NCI-H1694 treated with DMSO at 0.1 percent for 48 hours (cell line): Measurements from ENCODE around the gene FER.
"Not testable (repeated sequence)": the region's sequence is repeated elsewhere in the genome, so short reads cannot be mapped to it uniquely, and the experiment has no call there.

ENCODE experiments used
- DNase-seq: peaks from one replicate; lab custom pipeline; 2025; lab: John Stamatoyannopoulos, UW

FER gene

GRCh38 chr5:108881133-108881532 lies 133.4 kb downstream of the FER start:
- DNase-seq: no peak

GRCh38 chr5:108884736-108885135 lies 137.0 kb downstream of the FER start:
- no peak for DNase-seq

GRCh38 chr5:108898257-108898656 lies 150.6 kb downstream of the FER start:
- no peak for DNase-seq

- no peak for DNase-seq
Measured at GRCh38 chr5:108898707-108899106, 151.0 kb downstream of the FER start.

GRCh38 chr5:108899244-108899643 lies 151.5 kb downstream of the FER start:
- DNase-seq: not testable (repeated sequence)

- DNase-seq: no peak
Measured at GRCh38 chr5:108900668-108901067, 153.0 kb downstream of the FER start.

GRCh38 chr5:108905805-108906204 lies 158.1 kb downstream of the FER start:
- DNase-seq: no peak

GRCh38 chr5:108910627-108911026 lies 162.9 kb downstream of the FER start:
- no peak for DNase-seq

GRCh38 chr5:108911055-108911454 lies 163.4 kb downstream of the FER start:
- DNase-seq: no peak

- no peak for DNase-seq
Measured at GRCh38 chr5:108917596-108917995, 169.9 kb downstream of the FER start.

GRCh38 chr5:108919591-108920326 lies 172.1 kb downstream of the FER start:
- no peak for DNase-seq

- no peak for DNase-seq
Measured at GRCh38 chr5:108924457-108924961, 176.8 kb downstream of the FER start.

GRCh38 chr5:108925073-108925472 lies 177.4 kb downstream of the FER start:
- DNase-seq: no peak

GRCh38 chr5:108930107-108930506 lies 182.4 kb downstream of the FER start:
- DNase-seq: no peak

GRCh38 chr5:108935611-108936010 lies 187.9 kb downstream of the FER start:
- DNase-seq: no peak

- no peak for DNase-seq
Measured at GRCh38 chr5:108937221-108937620, 189.5 kb downstream of the FER start.

- DNase-seq: no peak
Measured at GRCh38 chr5:108940506-108940905, 192.8 kb downstream of the FER start.

- DNase-seq: no peak
Measured at GRCh38 chr5:108941746-108942145, 194.0 kb downstream of the FER start.

GRCh38 chr5:108942701-108943100 lies 195.0 kb downstream of the FER start:
- no peak for DNase-seq

GRCh38 chr5:108945094-108945493 lies 197.4 kb downstream of the FER start:
- DNase-seq: no peak

GRCh38 chr5:108946008-108946407 lies 198.3 kb downstream of the FER start:
- no peak for DNase-seq

- DNase-seq: no peak
Measured at GRCh38 chr5:108947164-108947563, 199.5 kb downstream of the FER start.

- DNase-seq: no peak
Measured at GRCh38 chr5:108950276-108950675, 202.6 kb downstream of the FER start.

GRCh38 chr5:108953940-108954339 lies 206.2 kb downstream of the FER start:
- no peak for DNase-seq
